NCI-H226 (cell line): ENCODE results near the gene CDK6.
"Not testable (repeated sequence)": the region's sequence is repeated elsewhere in the genome, so short reads cannot be mapped to it uniquely, and the experiment has no call there.

Experiments used
- DNase-seq: peaks from one replicate; pipeline ENCODE4 v3.0.0-alpha.2; 2015

CDK6 gene

DNA sequence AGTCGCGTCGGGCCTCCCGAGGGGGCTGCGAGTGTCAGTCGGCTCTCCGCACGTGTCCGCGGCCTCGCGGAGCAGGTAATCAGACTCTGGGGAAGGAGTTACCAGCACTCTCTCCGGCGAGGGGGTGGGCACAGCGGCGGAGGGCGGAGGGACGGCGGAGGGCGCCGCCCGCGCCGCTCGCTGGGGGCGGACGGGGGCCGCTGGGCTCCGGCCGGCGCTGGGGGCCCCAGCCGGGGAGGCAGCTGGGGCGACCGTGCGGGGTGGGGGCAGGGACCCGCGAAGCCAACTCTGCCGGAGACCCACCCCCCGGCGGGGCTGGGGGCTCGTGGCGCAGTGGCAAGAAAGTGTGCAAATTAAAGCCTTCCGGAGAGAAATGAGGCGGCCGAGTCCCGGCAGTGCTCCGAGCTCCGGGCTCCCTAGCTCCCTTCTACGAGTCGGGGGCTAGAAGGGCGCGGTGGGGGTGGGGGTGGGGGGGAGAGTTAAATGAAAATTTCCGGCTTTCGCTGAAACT, at the start of gene CDK6:
Gene CDK6 (minus strand): TSS at position 85 of the 511 bp plus-strand sequence. CDS start 3,250 bp downstream, outside the sequence.
- DNase-seq: peak; percentile 75

- not testable (repeated sequence) for DNase-seq
These were observed 49.7 kb upstream of the CDK6 start for GRCh38 chr7:92886039-92886438.

DNA sequence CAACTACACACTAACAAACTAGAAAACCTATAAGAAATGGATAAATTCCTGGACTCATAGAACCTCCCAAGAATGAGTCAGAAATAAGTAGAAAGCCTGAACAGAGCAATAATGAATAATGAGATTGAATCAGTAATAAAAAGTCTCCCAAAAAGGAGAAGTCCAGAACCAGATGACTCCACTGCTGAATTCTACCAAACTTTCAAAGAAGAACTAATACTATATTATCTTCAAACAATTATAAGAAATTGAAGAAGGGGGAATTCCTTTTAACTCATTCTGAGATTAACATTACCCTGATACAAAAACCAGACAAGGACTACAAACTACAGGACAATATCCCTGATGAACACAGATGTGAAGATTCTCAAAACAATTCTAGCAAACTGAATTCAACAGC, 47.8 kb upstream of the CDK6 start:
- DNase-seq: no peak

DNA sequence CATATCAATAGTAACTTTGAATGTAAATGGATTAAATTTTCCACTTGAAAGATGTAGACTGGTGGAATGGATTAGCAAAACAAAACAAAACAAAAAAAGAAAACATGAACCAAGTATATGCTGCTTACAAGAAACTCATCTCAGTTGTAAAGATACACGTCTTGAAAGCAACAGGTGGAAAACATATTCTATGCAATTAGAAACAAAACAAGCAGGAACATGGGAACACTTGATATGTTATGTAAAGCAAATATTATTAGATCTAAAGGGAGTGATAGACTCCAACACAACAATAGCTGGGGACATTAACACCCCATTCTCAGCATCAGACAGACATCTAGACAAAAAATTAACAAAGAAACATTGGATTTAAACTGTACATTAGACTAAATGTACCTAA, 46.4 kb upstream of the CDK6 start:
- DNase-seq: no peak

DNA sequence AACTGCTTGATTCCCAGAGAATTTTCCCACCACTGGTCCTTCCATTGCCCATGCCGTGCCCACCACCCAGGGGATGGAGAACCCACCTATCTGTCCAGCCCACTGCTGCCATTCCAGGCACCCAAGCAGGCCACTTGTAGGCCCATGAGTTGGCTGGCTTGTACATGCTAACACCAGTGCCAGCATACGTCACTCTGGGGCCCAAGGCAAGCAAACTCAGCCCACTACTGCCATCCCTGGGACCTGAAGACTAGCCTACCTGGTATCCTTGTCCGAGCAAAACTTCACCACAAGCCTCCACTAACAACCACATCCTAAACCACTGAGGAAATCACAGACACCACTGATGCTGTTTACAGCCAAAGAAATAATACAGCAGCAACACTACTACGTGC, 44.7 kb upstream of the CDK6 start:
- no peak for DNase-seq

- no peak for DNase-seq
These were observed 44.1 kb upstream of the CDK6 start for GRCh38 chr7:92880212-92881090.

GRCh38 chr7:92877367-92877766, 41.0 kb upstream of the CDK6 start:
- DNase-seq: no peak

DNA sequence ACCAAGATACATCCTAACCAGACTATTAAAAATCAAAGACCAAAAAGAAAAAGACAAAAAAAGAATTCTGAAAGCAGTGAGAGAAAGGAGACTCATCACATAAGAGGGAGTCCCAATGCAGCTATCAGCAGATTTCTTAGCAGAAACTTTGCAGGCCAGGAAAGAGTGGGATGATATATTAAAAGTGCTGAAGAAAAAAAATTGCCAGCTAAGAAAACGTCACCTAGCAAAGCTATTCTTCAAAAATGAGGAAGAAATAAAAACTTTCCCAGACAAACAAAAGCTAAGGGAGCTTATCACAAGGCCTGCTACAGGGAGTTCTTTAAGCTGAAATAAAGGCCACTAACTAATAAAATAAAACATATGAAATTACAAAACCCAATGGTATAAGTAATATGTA, 40.5 kb upstream of the CDK6 start:
- no peak for DNase-seq

- peak; percentile 87 for DNase-seq
These were observed 39.3 kb upstream of the CDK6 start for GRCh38 chr7:92875719-92876118.

GRCh38 chr7:92875173-92875572, 38.8 kb upstream of the CDK6 start:
- no peak for DNase-seq

GRCh38 chr7:92874567-92874966, 38.2 kb upstream of the CDK6 start:
- peak; percentile 64 for DNase-seq

DNA sequence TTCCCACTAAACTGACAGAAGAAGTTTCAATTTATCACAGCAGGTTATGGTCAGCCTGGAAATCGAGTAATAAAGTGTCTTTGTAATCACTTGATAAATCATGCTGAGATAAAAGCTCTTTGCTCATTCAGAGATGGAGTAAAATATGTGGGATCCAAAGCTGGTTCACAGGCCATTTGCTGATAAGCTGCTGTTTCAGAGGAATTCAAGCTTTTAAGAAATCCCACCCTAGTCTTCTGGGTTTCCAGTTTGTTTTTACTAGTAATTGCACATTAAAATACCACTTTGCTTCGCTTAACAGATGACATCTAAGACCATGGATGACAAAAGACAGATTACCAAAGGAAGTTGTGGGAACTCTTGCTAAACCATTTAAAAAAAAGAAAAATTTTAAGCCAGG, 37.4 kb upstream of the CDK6 start:
- DNase-seq: peak; percentile 68

DNA sequence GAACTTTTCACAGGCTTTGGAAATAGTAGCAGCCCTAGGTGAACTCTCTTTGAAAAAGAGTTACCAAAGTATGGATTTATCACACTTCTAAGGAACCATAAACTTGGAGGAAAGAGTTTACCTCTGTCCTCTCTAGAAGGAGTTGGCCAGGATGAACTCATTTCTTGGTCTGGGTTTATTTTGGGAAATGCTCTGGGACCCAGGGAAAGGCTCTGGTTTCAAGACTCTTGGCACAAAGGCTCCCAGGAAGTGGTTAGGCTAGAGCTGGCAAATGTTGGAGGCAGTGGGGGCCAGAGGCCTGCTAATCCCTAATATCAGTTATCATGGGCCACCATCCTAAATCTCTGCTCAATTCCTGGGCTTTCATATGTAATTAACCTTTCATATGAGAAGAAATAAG, 36.3 kb upstream of the CDK6 start:
- peak; percentile 71 for DNase-seq

- no peak for DNase-seq
These were observed 32.4 kb upstream of the CDK6 start for GRCh38 chr7:92868683-92869293.

GRCh38 chr7:92864169-92864568, 27.8 kb upstream of the CDK6 start:
- DNase-seq: not testable (repeated sequence)

GRCh38 chr7:92856436-92856835, 20.1 kb upstream of the CDK6 start:
- DNase-seq: no peak

- no peak for DNase-seq
These were observed 18.3 kb upstream of the CDK6 start for GRCh38 chr7:92854501-92855238.

GRCh38 chr7:92851732-92852131, 15.4 kb upstream of the CDK6 start:
- no peak for DNase-seq

- no peak for DNase-seq
These were observed 14.1 kb upstream of the CDK6 start for GRCh38 chr7:92850516-92850915.

DNA sequence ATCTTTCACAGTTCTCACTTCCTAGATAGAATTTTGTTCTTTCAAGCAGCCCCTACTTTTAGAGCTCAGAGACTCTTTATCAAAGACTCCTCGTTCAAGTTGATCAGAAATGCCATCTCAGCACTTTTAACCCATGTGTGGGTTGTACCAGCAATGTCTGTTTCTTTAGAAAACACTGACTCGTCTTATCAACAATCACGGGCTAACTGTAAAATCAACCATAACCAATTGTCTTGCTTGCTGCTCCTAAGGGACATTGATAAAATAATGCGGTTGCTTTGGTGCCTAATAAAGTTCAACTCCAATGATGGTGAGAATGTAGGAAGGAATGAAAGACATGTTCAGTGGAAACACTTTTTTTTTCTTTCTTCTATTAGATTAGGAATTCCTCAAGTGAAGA, 12.9 kb upstream of the CDK6 start:
- no peak for DNase-seq

- DNase-seq: no peak
These were observed 12.5 kb upstream of the CDK6 start for GRCh38 chr7:92848851-92849250.

DNA sequence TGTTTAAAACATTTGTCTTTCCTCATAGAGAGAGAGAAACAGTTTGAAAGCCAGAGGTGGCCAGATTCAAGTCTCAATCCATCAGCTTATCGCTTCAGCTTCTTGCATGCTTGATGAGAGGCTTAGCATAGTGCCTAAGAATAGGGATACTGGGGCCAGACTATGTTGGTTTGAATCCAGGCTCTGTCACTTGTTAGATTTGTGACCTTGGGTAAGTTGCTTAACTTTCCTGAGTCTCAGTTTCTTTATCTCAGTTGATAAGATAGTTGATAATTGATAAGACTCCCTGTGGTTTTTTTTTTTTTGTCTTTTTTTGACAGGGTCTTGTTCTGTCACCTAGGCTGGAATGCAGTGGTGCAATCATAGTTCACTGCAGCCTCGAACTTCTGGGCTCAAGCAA, 12.1 kb upstream of the CDK6 start:
- DNase-seq: no peak

- DNase-seq: no peak
These were observed 10.9 kb upstream of the CDK6 start for GRCh38 chr7:92847305-92847704.

GRCh38 chr7:92845736-92846135, 9.4 kb upstream of the CDK6 start:
- no peak for DNase-seq
